Panc1 (cell line): ENCODE measurements around the gene EIF3F. TPM values are rescaled to one million over a fixed set of nuclear protein-coding genes. Genes with fewer than 3 reads are reported as not detected.

Experiments
- ATAC-seq: fragments of 200-7000 bp; cut with Tn5 transposase; 2 replicates; pipeline ENCODE4 v1.9.1; 2020; ENCODE audit warnings: mild to moderate bottlenecking, moderate library complexity
- BruUV-seq: library from RNA; stranded (reverse); fragments of 400-500 nt; replicated peaks from 2 replicates; lab custom pipeline; 2021; lab: Mats Ljungman, UMichigan
- CTCF ChIA-PET: fragments of 300-600 bp; sonication (Branson Sonifier 250); formaldehyde crosslinking; loops from one replicate; lab custom pipeline; 2022; ENCODE audit warnings: antibody characterized with exemption; lab: Charles Lee
- POLR2A ChIA-PET: fragments of 300-600 bp; sonication (Branson Sonifier 250); formaldehyde crosslinking; loops from one replicate; lab custom pipeline; 2022; ENCODE audit warnings: antibody characterized with exemption; lab: Charles Lee
- DNase-seq: peaks from one replicate; pipeline ENCODE4 v3.0.0-alpha.2; 2010; ENCODE audit warnings: low read depth, low spot score
- H3K27ac ChIP-seq: 2 replicates; pipeline ENCODE4 v1.5.1; 2011; ENCODE audit warnings: mild to moderate bottlenecking, low read length, inconsistent platforms
- H3K27me3 ChIP-seq: fragments of 200-500 bp; sonication (Bioruptor generic); 2 replicates; pipeline ENCODE4 v1.6.0; 2014; ENCODE audit warnings: low read length, inconsistent platforms; ENCODE audit not compliant: control insufficient read depth, insufficient read depth
- H3K36me3 ChIP-seq: fragments of 200-500 bp; sonication (Bioruptor generic); 2 replicates; pipeline ENCODE4 v1.5.1; 2014; ENCODE audit warnings: inconsistent platforms, mild to moderate bottlenecking, low read length, moderate library complexity; ENCODE audit not compliant: control insufficient read depth, insufficient read depth
- H3K4me1 ChIP-seq: 2 replicates; pipeline ENCODE4 v1.5.1; 2011; ENCODE audit warnings: inconsistent platforms, mild to moderate bottlenecking, low read length, moderate library complexity; ENCODE audit not compliant: control insufficient read depth, insufficient read depth
- H3K4me3 ChIP-seq, 2 experiments: 2 replicates each; pipeline ENCODE4 v1.5.1; 2011 to 2012; ENCODE audit warnings: low read depth in 2 of 2, low read length in 2 of 2, mild to moderate bottlenecking in 2 of 2, inconsistent platforms in 1 of 2, moderate library complexity in 1 of 2
- H3K9me3 ChIP-seq: fragments of 200-500 bp; sonication (Bioruptor generic); 2 replicates; pipeline ENCODE4 v1.5.1; 2014; ENCODE audit warnings: low read depth, mild to moderate bottlenecking, inconsistent platforms, low read length, moderate library complexity; ENCODE audit not compliant: control insufficient read depth, insufficient read depth
- CTCF ChIP-seq: fragments of 450-650 bp; IDR thresholded peaks from 2 replicates; pipeline ENCODE4 v1.5.1; 2017; ENCODE audit warnings: mild to moderate bottlenecking
- POLR2AphosphoS5 ChIP-seq: IDR thresholded peaks from 2 replicates; pipeline ENCODE4 v1.6.1; 2012; ENCODE audit warnings: mild to moderate bottlenecking, low read depth, low read length, moderate library complexity
- REST ChIP-seq, 2 experiments: IDR thresholded peaks; 2 replicates each; pipeline ENCODE4 v1.6.1; 2011 to 2012; ENCODE audit warnings: low read depth in 2 of 2, control low read depth in 1 of 2, low read length in 1 of 2, mild to moderate bottlenecking in 1 of 2, moderate library complexity in 1 of 2; ENCODE audit not compliant: insufficient read depth in 1 of 2
- SIN3A ChIP-seq: IDR thresholded peaks from 2 replicates; pipeline ENCODE4 v1.6.1; 2012; ENCODE audit warnings: low read depth, mild to moderate bottlenecking, low read length, moderate library complexity, borderline replicate concordance; ENCODE audit not compliant: insufficient read depth
- TCF7L2 ChIP-seq: IDR thresholded peaks from 2 replicates; pipeline ENCODE4 v1.6.1; 2011; ENCODE audit warnings: mild to moderate bottlenecking, low read depth, low read length, inconsistent platforms
- in situ Hi-C: cut with HindIII; loops from 2 replicates; pipeline ENCODE4 v1.10.0; 2016; ENCODE audit warnings: low sequenced_read_pairs, low pct_unique_long_range_greater_than_20kb
- intact Hi-C: fragments of 100-400 bp; cut with micrococcal nuclease; formaldehyde crosslinking; loops from one replicate; pipeline ENCODE4 v1.10.0; 2022; ENCODE audit not compliant: unreplicated experiment
- total RNA-seq: library from RNA; stranded (reverse); gene quantifications from one replicate; pipeline ENCODE4 v1.2.1, GENCODE V29; 2021; ENCODE audit not compliant: unreplicated experiment

EIF3F gene
- total RNA-seq, 1 experiment from 2014 or later: 387 TPM

- CTCF ChIA-PET: interaction anchor here (1.9 kb wide), 1 partner anchor 84 kb away, joined by 4 read pairs; no protein-coding TSS in a partner anchor
- ATAC-seq: no peak
- in situ Hi-C loops: no loop called here
Observed at GRCh38 chr11:8015753-8016239, 28.7 kb downstream of the EIF3F start.

GRCh38 chr11:8016440-8016839 lies 29.3 kb downstream of the EIF3F start:
- TF ChIP-seq POLR2AphosphoS5: no peak
- no peak for TF ChIP-seq CTCF
- no peak for TF ChIP-seq REST (IDR thresholded peaks at IDR 0.05; ENCODE audit: insufficient read depth in 1 of 2, low read depth in 2 of 2, low read length in 1 of 2)
- no peak for TF ChIP-seq TCF7L2
- ATAC-seq (no peak), DNase-seq (no peak)
- in situ Hi-C loops: no loop called here
- H3K36me3 ChIP-seq: no peaks in the 10 kb centered on the region
- intact Hi-C loops: no loop called here
- no peaks in the 10 kb centered on the region; the same call in 1 of the 2 replicates for H3K4me1 ChIP-seq
- no peaks in the 10 kb centered on the region for H3K9me3 ChIP-seq
- ChIA-PET POLR2A (no interaction called here), CTCF (interaction anchor here (0.6 to 1.9 kb wide), 2 partner anchors 76 to 83 kb away, joined by 3 to 4 read pairs; no protein-coding TSS in a partner anchor)
- H3K4me3 ChIP-seq: no peak overlapping the region
- peaks cover 44% of the 10 kb centered on the region for H3K27me3 ChIP-seq
- H3K27ac ChIP-seq: no peak overlapping the region
- BruUV-seq: no TSS peak

More at GRCh38 chr11:8015753-8016239, 28.7 kb downstream of the EIF3F start:
- Histone ChIP-seq H3K27ac (no peak overlapping the region), H3K4me3 (no peak overlapping the region), H3K27me3 (peaks cover 43% of the 10 kb centered on the region), H3K4me1 (no peaks in the 10 kb centered on the region; the same call in 1 of the 2 replicates), H3K36me3 (no peaks in the 10 kb centered on the region), H3K9me3 (no peaks in the 10 kb centered on the region)
- TF ChIP-seq REST (IDR thresholded peaks at IDR 0.05; ENCODE audit: insufficient read depth in 1 of 2, low read depth in 2 of 2, low read length in 1 of 2) (no peak), POLR2AphosphoS5 (no peak), TCF7L2 (no peak), SIN3A (no peak), CTCF (no peak)
- POLR2A ChIA-PET: no interaction called here
- intact Hi-C loops: no loop called here
- no peak for DNase-seq
- no TSS peak for BruUV-seq
